HG03378 (cell line): ENCODE results near the gene PCDHGA7.
"Not testable (repeated sequence)": the region's sequence is repeated elsewhere in the genome, so short reads cannot be mapped to it uniquely, and the experiment has no call there.

ENCODE experiments used
- ATAC-seq: cut with Tn5 transposase; IDR thresholded peaks from one replicate; pipeline ENCODE4 v1.9.1; 2021; ENCODE audit warnings: mild to moderate bottlenecking, moderate library complexity; ENCODE audit not compliant: unreplicated experiment

PCDHGA7 gene

GRCh38 chr5:141397756-141398551 lies 15.4 kb downstream of the PCDHGA7 start, which contains the start of gene PCDHGB5:
Gene PCDHGB5, plus strand, starts transcription at chr5:141397947. Its CDS starts 181 bp downstream, at chr5:141398128.
- peak; percentile 93 for ATAC-seq

GRCh38 chr5:141398608-141399007 lies 16.1 kb downstream of the PCDHGA7 start:
- no peak for ATAC-seq

- ATAC-seq = no peak
Observed at GRCh38 chr5:141399555-141400258, 17.2 kb downstream of the PCDHGA7 start.

DNA sequence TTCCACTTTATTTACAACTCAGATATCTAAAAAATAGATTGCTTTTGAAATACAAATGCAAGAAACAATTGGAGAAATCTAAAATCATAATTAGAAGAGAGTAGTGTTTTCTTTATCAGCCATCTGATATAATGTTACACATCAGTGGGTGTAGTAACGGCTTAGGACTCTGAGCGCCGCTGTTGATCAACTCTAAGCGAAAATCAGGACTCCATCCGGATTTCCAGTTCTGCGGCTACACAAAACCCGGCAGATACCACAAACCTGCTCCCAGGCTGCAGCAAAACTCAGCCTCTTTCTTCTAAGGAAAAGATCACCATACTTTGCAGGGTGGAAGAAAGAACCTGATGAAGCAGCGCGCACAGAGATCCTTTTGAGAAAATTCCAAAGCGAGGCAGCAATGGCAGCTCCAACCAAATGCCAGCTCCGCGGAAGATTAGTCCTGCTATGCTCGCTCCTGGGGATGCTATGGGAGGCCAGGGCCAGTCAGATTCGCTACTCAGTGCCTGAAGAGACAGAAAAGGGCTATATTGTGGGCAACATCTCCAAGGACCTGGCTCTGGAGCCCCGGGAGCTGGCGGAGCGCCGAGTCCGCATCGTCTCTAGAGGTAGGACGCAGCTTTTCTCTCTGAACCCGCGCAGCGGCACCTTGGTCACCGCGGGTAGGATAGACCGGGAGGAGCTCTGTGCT lies 20.2 kb downstream of the PCDHGA7 start, which contains the start of gene PCDHGA9:
Gene PCDHGA9, plus strand, starts transcription at position 226 of the 691 bp plus-strand sequence. Its CDS starts 175 bp downstream, at position 401.
- no peak for ATAC-seq

DNA sequence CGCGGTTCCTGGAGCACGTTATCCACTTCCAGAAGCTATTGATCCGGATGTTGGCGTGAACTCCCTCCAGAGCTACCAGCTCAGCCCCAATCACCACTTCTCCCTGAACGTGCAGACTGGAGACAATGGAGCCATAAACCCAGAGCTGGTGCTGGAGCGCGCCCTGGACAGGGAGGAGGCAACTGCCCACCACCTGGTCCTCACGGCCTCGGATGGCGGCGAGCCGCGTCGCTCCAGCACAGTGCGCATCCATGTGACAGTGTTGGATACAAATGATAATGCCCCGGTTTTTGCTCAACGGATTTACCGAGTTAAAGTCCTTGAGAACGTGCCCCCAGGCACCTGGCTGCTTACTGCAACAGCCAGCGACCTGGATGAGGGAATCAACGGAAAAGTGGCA lies 20.8 kb downstream of the PCDHGA7 start:
- no peak for ATAC-seq

DNA sequence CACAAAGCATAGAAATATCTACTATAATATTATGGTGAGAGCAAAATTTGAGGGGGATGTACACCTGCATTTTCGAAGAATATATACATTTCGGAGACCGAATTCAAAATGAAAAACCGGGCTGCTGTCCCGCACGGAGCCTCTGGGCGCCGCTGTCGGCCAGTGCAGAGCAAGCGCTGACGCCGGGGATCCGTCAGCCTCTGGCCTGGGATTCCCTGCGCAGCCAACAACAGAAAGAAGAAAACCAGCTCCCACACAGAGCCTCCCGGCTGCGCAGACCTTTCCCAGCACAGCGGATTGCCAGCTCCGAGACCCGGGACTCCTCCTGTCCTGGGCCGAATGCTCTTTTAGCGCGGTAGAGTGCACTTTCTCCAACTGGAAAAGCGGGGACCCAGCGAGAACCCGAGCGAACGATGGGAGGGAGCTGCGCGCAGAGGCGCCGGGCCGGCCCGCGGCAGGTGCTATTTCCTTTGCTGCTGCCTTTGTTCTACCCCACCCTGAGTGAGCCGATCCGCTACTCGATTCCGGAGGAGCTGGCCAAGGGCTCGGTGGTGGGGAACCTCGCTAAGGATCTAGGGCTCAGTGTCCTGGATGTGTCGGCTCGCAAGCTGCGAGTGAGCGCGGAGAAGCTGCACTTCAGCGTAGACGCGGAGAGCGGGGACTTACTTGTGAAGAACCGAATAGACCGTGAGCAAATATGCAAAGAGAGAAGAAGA lies 25.4 kb downstream of the PCDHGA7 start, which contains the start of gene PCDHGB6:
Gene PCDHGB6, plus strand, starts transcription at position 232 of the 716 bp plus-strand sequence. Its CDS starts 182 bp downstream, at position 414.
- not testable (repeated sequence) for ATAC-seq

GRCh38 chr5:141409598-141410306 lies 27.2 kb downstream of the PCDHGA7 start:
- ATAC-seq = no peak

GRCh38 chr5:141411575-141411974 lies 29.0 kb downstream of the PCDHGA7 start:
- no peak for ATAC-seq

- peak; percentile 70 for ATAC-seq
Observed at GRCh38 chr5:141412854-141413539, 30.5 kb downstream of the PCDHGA7 start, which contains the start of gene PCDHGA10. Gene PCDHGA10, plus strand, starts transcription at chr5:141412987. Its CDS starts 189 bp downstream, at chr5:141413176.

GRCh38 chr5:141413540-141414069 lies 31.1 kb downstream of the PCDHGA7 start:
- ATAC-seq = no peak

- ATAC-seq = not testable (repeated sequence)
Observed at GRCh38 chr5:141414548-141415274, 32.2 kb downstream of the PCDHGA7 start.

DNA sequence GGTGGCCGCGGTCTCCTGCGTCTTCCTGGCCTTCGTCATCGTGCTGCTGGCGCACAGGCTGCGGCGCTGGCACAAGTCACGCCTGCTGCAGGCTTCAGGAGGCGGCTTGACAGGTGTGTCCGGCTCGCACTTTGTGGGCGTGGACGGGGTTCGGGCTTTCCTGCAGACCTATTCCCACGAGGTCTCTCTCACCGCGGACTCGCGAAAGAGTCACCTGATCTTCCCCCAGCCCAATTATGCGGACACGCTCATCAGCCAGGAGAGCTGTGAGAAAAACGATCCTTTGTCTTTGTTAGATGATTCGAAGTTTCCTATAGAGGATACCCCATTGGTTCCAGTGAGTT lies 32.7 kb downstream of the PCDHGA7 start:
- ATAC-seq = not testable (repeated sequence)

DNA sequence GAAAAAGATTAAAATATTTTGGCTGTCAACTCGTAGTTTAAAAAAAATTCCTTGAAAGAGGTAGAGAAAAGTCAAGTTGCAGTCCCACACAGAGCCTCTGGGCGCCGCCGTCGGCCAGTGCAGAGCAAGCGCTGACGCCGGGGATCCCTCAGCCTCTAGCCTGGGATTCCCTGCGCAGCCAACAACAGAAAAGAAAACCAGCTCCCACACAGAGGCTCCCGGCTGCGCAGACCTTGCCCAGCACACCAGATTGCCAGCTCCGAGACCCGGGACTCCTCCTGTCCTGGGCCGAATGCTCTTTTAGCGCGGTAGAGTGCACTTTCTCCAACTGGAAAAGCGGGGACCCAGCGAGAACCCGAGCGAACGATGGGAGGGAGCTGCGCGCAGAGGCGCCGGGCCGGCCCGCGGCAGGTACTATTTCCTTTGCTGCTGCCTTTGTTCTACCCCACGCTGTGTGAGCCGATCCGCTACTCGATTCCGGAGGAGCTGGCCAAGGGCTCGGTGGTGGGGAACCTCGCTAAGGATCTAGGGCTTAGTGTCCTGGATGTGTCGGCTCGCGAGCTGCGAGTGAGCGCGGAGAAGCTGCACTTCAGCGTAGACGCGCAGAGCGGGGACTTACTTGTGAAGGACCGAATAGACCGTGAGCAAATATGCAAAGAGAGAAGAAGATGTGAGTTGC lies 35.1 kb downstream of the PCDHGA7 start, which contains the start of gene PCDHGB7:
Gene PCDHGB7, plus strand, starts transcription at position 184 of the 679 bp plus-strand sequence. Its CDS starts 183 bp downstream, at position 367.
- peak; percentile 71 for ATAC-seq

DNA sequence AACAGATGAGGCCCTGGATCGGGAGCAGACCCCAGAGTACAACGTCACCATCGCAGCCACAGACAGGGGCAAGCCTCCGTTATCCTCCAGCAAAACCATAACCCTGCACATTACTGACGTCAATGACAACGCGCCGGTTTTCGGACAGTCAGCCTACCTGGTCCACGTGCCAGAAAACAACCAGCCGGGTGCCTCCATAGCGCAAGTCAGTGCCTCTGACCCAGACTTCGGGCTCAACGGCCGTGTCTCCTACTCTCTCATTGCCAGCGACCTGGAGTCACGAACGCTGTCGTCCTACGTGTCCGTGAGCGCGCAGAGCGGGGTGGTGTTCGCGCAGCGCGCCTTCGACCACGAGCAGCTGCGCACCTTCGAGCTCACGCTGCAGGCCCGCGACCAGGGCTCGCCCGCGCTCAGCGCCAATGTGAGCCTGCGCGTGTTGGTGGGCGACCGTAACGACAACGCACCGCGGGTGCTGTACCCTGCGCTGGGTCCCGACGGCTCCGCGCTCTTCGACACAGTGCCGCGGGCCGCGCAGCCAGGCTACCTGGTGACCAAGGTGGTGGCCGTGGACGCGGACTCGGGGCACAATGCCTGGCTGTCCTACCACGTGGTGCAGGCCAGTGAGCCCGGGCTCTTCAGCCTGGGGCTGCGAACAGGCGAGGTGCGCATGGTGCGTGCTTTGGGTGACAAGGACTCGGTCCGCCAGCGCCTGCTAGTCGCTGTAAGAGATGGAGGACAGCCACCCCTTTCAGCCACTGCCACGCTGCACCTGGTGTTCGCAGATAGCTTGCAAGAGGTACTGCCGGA lies 36.7 kb downstream of the PCDHGA7 start:
- no peak for ATAC-seq

DNA sequence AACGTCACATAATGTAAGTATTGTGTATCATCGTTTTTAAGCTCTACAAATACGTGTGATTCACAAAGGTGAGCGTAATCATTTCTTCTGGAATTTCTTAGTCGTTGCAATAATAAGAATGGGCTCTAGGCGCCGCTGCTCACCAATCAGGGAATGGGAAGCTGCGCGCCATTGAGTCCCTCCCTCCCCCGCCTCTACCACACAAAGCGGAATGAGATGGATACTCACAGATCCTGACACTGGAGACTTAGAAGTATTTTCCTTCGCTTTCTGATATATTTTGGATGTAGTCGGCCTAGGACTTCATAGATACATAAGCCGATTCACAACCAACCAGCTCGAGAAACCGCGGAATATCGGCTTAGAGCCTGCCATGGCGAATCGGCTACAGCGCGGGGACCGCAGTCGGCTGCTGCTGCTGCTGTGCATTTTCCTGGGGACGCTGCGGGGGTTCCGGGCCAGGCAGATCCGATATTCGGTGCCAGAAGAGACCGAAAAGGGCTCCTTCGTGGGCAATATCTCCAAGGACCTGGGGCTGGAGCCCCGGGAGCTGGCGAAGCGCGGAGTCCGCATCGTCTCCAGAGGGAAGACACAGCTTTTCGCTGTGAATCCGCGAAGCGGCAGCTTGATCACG lies 38.4 kb downstream of the PCDHGA7 start, which contains the start of gene PCDHGA11:
Gene PCDHGA11, plus strand, starts transcription at position 197 of the 634 bp plus-strand sequence. Its CDS starts 177 bp downstream, at position 374.
- ATAC-seq = peak; percentile 50

- no peak for ATAC-seq
Observed at GRCh38 chr5:141421489-141421855, 38.9 kb downstream of the PCDHGA7 start.
